SK-N-SH (cell line): ENCODE data around the gene BSN. TPM values are rescaled to one million over a fixed set of nuclear protein-coding genes. Genes with fewer than 3 reads are reported as not detected.

Experiments used
- CTCF ChIA-PET: fragments of 300-600, 350-600 bp; formaldehyde crosslinking; extraction: SDS; loops from one replicate; lab custom pipeline; 2021; lab: Yijun Ruan, JAX
- POLR2A ChIA-PET: fragments of 350-600 bp; sonication (Branson Sonifier 250); formaldehyde crosslinking; extraction: SDS; loops from one replicate; lab custom pipeline; 2020; ENCODE audit warnings: antibody characterized with exemption, inconsistent platforms; lab: Yijun Ruan, JAX
- DNase-seq: peaks from one replicate; pipeline ENCODE4 v3.0.0; 2012
- H2AFZ ChIP-seq: fragments of 200-600 bp; sonication (generic); 2 replicates; pipeline ENCODE4 v1.8.1; 2016; ENCODE audit warnings: antibody characterized with exemption, mild to moderate bottlenecking, low read depth
- H3F3A ChIP-seq: fragments of 200-600 bp; sonication (generic); replicated peaks from 2 replicates; pipeline ENCODE3; 2016; ENCODE audit warnings: antibody characterized with exemption, mild to moderate bottlenecking; ENCODE audit not compliant: insufficient read depth
- H3K27ac ChIP-seq, 2 experiments: fragments of 200-500 bp in 1 of 2; fragments of 200-600 bp in 1 of 2; sonication (Bioruptor generic) in 1 of 2; sonication (generic), shearing (Covaris generic) in 1 of 2; 2 replicates each; pipeline versions ENCODE4 v1.5.1 to v1.6.1; 2014 to 2016; ENCODE audit warnings: low read depth in 2 of 2, inconsistent platforms in 1 of 2, low read length in 1 of 2, mild to moderate bottlenecking in 1 of 2, mixed read lengths in 1 of 2
- H3K27me3 ChIP-seq: fragments of 200-600 bp; sonication (generic), shearing (Covaris generic); 2 replicates; pipeline ENCODE4 v1.6.1; 2016; ENCODE audit warnings: mixed run types; ENCODE audit not compliant: insufficient read depth
- H3K36me3 ChIP-seq, 2 experiments: fragments of 200-500 bp in 1 of 2; fragments of 200-600 bp in 1 of 2; sonication (Bioruptor generic) in 1 of 2; sonication (generic) in 1 of 2; replicated peaks in 1 of 2; 2 replicates each; pipeline versions ENCODE3 to v1.5.1; 2014 to 2016; ENCODE audit warnings: low read length in 1 of 2, mild to moderate bottlenecking in 1 of 2; ENCODE audit not compliant: insufficient read depth in 2 of 2, control insufficient read depth in 1 of 2
- H3K4me1 ChIP-seq, 2 experiments: fragments of 200-500 bp in 1 of 2; fragments of 200-600 bp in 1 of 2; sonication (Bioruptor generic) in 1 of 2; sonication (generic), shearing (Covaris generic) in 1 of 2; 2 replicates each; pipeline versions ENCODE4 v1.5.1 to v1.6.1; 2014 to 2016; ENCODE audit warnings: low read depth in 1 of 2, low read length in 1 of 2, mixed run types in 1 of 2; ENCODE audit not compliant: insufficient read depth in 2 of 2, control insufficient read depth in 1 of 2
- H3K4me2 ChIP-seq: fragments of 200-600 bp; sonication (generic), shearing (Covaris generic); 2 replicates; pipeline ENCODE4 v1.6.1; 2017; ENCODE audit warnings: mixed run types
- H3K4me3 ChIP-seq, 2 experiments: fragments of 200-500 bp in 1 of 2; fragments of 200-600 bp in 1 of 2; sonication (Bioruptor generic) in 1 of 2; sonication (generic), shearing (Covaris generic) in 1 of 2; 2 replicates each; pipeline versions ENCODE4 v1.5.1 to v1.8.1; 2014 to 2016; ENCODE audit warnings: low read depth in 2 of 2, inconsistent platforms in 1 of 2, low read length in 1 of 2, mild to moderate bottlenecking in 1 of 2, mixed read lengths in 1 of 2, moderate library complexity in 1 of 2
- H3K79me2 ChIP-seq: fragments of 200-600 bp; sonication (generic); 2 replicates; pipeline ENCODE4 v1.8.1; 2017; ENCODE audit warnings: mild to moderate bottlenecking; ENCODE audit not compliant: insufficient read depth
- H3K9ac ChIP-seq: fragments of 200-600 bp; sonication (generic); 2 replicates; pipeline ENCODE4 v1.6.1; 2017; ENCODE audit warnings: mixed run types
- H3K9me2 ChIP-seq: fragments of 200-600 bp; sonication (generic); 2 replicates; pipeline ENCODE4 v1.6.1; 2017; ENCODE audit warnings: mixed run types
- H3K9me3 ChIP-seq: fragments of 200-600 bp; sonication (generic); 2 replicates; pipeline ENCODE4 v1.6.1; 2017; ENCODE audit warnings: mixed run types, mild to moderate bottlenecking, moderate library complexity
- H4K20me1 ChIP-seq: fragments of 200-600 bp; sonication (generic); 2 replicates; pipeline ENCODE4 v1.6.1; 2017; ENCODE audit warnings: mild to moderate bottlenecking, mixed run types; ENCODE audit not compliant: insufficient read depth
- ELF1 ChIP-seq: IDR thresholded peaks from 2 replicates; pipeline ENCODE4 v1.4.0; 2012
- EZH2phosphoT487 ChIP-seq: fragments of 200-600 bp; sonication (generic); IDR thresholded peaks from 2 replicates; pipeline ENCODE4 v1.6.1; 2017; ENCODE audit warnings: low read depth, mixed run types, mild to moderate bottlenecking, antibody characterized with exemption, moderate library complexity, borderline replicate concordance
- FOXJ3 ChIP-seq: sonication (generic); formaldehyde crosslinking; IDR thresholded peaks from 2 replicates; pipeline ENCODE4 v1.5.1; 2020; ENCODE audit warnings: mild to moderate bottlenecking, missing genetic modification reagents
- GABPA ChIP-seq: IDR thresholded peaks from 2 replicates; pipeline ENCODE4 v1.4.0; 2012; ENCODE audit warnings: low read depth, mild to moderate bottlenecking
- GATA2 ChIP-seq: sonication (generic); formaldehyde crosslinking; IDR thresholded peaks from 2 replicates; pipeline ENCODE4 v1.5.0; 2020; ENCODE audit warnings: mild to moderate bottlenecking, missing genetic modification reagents
- IRF3 ChIP-seq: fragments of 150-350 bp; IDR thresholded peaks from 2 replicates; pipeline ENCODE4 v1.6.1; 2016; ENCODE audit warnings: mild to moderate bottlenecking, low read depth, low read length
- MAX ChIP-seq: IDR thresholded peaks from 2 replicates; pipeline ENCODE4 v1.4.0; 2012; ENCODE audit warnings: low read depth
- MEF2A ChIP-seq: IDR thresholded peaks from 2 replicates; pipeline ENCODE4 v1.4.0; 2012; ENCODE audit warnings: low read depth, borderline replicate concordance
- MXI1 ChIP-seq: IDR thresholded peaks from 2 replicates; pipeline ENCODE4 v1.6.1; 2012; ENCODE audit warnings: mild to moderate bottlenecking, low read depth, low read length, improper control_type of control experiment
- NFIC ChIP-seq: IDR thresholded peaks from 2 replicates; pipeline ENCODE4 v1.4.0; 2012; ENCODE audit warnings: borderline replicate concordance
- NRF1 ChIP-seq: IDR thresholded peaks from 2 replicates; pipeline ENCODE4 v1.6.1; 2012; ENCODE audit warnings: low read depth, mild to moderate bottlenecking, low read length
- PBX3 ChIP-seq: IDR thresholded peaks from 2 replicates; pipeline ENCODE4; 2012
- POLR2AphosphoS5 ChIP-seq: IDR thresholded peaks from 2 replicates; pipeline ENCODE4 v1.6.1; 2012; ENCODE audit warnings: low read depth, low read length
- RAD21 ChIP-seq: IDR thresholded peaks from 2 replicates; pipeline ENCODE4 v1.6.1; 2012; ENCODE audit warnings: mild to moderate bottlenecking, low read length
- RXRA ChIP-seq: IDR thresholded peaks from 2 replicates; pipeline ENCODE4 v1.4.0; 2012; ENCODE audit warnings: low read depth, mild to moderate bottlenecking, borderline replicate concordance
- SIN3A ChIP-seq: IDR thresholded peaks from 2 replicates; pipeline ENCODE4 v1.6.1; 2012; ENCODE audit warnings: low read depth, mild to moderate bottlenecking, low read length, moderate library complexity, borderline replicate concordance
- USF2 ChIP-seq: fragments of 150-350 bp; IDR thresholded peaks from 2 replicates; pipeline ENCODE4 v1.6.1; 2017; ENCODE audit warnings: antibody characterized with exemption, low read length, low read depth, borderline replicate concordance
- WGBS: methylation state at CpG from one replicate; pipeline ENCODE4 v1.1.6; 2017; ENCODE audit warnings: low lambda C conversion rate; 5-methylcytosine and 5-hydroxymethylcytosine counted together
- polyA plus RNA-seq, 3 experiments: library from polyadenylated mRNA; depleted of rRNA; stranded (reverse); fragments of >200 nt; gene quantifications; 2 replicates each; pipeline ENCODE4 v1.2.3, GENCODE V29; 2012
- TF ChIP-seq, protein P1 (sequence below): IDR thresholded peaks from 2 replicates; pipeline ENCODE4 v1.6.1; 2012; ENCODE audit warnings: mild to moderate bottlenecking, low read depth, low read length, moderate library complexity
- TF ChIP-seq, protein P2 (sequence below): fragments of 200-600 bp; sonication (generic); IDR thresholded peaks from 2 replicates; pipeline ENCODE4 v1.6.1; 2017; ENCODE audit warnings: antibody characterized with exemption, mild to moderate bottlenecking, moderate library complexity
- TF ChIP-seq, protein P3 (sequence below): IDR thresholded peaks from 2 replicates; pipeline ENCODE4 v1.4.0; 2012; ENCODE audit warnings: low read depth, borderline replicate concordance

BSN gene
- polyA plus RNA-seq, 1 of the 3 experiments (the other 2 are of a cell fraction): 0.07 TPM

DNA sequence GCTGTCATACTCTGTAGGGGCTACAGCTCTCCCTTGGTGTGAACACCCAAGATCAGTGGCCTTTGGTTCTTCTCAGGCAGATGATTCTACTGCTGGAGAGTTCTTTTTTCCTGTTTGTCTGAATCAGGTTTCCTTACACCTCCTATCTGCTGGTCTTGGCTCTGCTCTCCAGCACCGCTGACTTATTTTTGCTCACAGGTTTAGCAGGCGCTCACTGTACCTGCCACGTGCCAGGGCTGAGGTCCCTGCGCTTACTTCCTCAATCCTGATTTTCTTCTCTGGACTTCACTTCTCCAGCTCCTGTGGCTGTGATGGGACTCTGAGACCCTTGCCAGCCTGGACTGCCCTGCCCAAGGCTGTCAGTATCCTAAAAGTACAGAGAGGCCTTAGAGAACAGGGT is 9.5 kb downstream of the BSN start:
- Histone ChIP-seq H3K9me3 (no peaks in the 10 kb centered on the region), H3F3A (no peaks in the 10 kb centered on the region), H3K4me2 (no peak overlapping the region), H3K4me1 (no peaks in the 10 kb centered on the region; a peak in 1 of 4 replicates), H3K36me3 (no peaks in the 10 kb centered on the region), H3K27me3 (no peaks in the 10 kb centered on the region), H3K27ac (no peak overlapping the region), H4K20me1 (no peaks in the 10 kb centered on the region), H3K9ac (no peak overlapping the region), H3K9me2 (no peaks in the 10 kb centered on the region), H3K4me3 (no peak overlapping the region), H2AFZ (no peak overlapping the region), H3K79me2 (no peaks in the 10 kb centered on the region)
- DNase-seq: no peak
- POLR2A ChIA-PET: no interaction called here
- TF ChIP-seq SIN3A: no peak
- TF ChIP-seq RXRA: no peak
- TF ChIP-seq, protein P1, sequence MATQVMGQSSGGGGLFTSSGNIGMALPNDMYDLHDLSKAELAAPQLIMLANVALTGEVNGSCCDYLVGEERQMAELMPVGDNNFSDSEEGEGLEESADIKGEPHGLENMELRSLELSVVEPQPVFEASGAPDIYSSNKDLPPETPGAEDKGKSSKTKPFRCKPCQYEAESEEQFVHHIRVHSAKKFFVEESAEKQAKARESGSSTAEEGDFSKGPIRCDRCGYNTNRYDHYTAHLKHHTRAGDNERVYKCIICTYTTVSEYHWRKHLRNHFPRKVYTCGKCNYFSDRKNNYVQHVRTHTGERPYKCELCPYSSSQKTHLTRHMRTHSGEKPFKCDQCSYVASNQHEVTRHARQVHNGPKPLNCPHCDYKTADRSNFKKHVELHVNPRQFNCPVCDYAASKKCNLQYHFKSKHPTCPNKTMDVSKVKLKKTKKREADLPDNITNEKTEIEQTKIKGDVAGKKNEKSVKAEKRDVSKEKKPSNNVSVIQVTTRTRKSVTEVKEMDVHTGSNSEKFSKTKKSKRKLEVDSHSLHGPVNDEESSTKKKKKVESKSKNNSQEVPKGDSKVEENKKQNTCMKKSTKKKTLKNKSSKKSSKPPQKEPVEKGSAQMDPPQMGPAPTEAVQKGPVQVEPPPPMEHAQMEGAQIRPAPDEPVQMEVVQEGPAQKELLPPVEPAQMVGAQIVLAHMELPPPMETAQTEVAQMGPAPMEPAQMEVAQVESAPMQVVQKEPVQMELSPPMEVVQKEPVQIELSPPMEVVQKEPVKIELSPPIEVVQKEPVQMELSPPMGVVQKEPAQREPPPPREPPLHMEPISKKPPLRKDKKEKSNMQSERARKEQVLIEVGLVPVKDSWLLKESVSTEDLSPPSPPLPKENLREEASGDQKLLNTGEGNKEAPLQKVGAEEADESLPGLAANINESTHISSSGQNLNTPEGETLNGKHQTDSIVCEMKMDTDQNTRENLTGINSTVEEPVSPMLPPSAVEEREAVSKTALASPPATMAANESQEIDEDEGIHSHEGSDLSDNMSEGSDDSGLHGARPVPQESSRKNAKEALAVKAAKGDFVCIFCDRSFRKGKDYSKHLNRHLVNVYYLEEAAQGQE: no peak
- TF ChIP-seq RAD21: no peak
- no peak for TF ChIP-seq IRF3
- TF ChIP-seq EZH2phosphoT487: no peak
- no peak for TF ChIP-seq ELF1
- no peak for TF ChIP-seq POLR2AphosphoS5
- TF ChIP-seq, protein P2, sequence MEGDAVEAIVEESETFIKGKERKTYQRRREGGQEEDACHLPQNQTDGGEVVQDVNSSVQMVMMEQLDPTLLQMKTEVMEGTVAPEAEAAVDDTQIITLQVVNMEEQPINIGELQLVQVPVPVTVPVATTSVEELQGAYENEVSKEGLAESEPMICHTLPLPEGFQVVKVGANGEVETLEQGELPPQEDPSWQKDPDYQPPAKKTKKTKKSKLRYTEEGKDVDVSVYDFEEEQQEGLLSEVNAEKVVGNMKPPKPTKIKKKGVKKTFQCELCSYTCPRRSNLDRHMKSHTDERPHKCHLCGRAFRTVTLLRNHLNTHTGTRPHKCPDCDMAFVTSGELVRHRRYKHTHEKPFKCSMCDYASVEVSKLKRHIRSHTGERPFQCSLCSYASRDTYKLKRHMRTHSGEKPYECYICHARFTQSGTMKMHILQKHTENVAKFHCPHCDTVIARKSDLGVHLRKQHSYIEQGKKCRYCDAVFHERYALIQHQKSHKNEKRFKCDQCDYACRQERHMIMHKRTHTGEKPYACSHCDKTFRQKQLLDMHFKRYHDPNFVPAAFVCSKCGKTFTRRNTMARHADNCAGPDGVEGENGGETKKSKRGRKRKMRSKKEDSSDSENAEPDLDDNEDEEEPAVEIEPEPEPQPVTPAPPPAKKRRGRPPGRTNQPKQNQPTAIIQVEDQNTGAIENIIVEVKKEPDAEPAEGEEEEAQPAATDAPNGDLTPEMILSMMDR: no peak
- no peak for TF ChIP-seq PBX3
- TF ChIP-seq USF2: no peak
- no peak for TF ChIP-seq MAX
- no peak for TF ChIP-seq GATA2 (CRISPR knock-in tag)
- TF ChIP-seq MEF2A: no peak
- no peak for TF ChIP-seq MXI1
- no peak for TF ChIP-seq FOXJ3 (CRISPR knock-in tag)
- no peak for TF ChIP-seq GABPA
- TF ChIP-seq, protein P3, sequence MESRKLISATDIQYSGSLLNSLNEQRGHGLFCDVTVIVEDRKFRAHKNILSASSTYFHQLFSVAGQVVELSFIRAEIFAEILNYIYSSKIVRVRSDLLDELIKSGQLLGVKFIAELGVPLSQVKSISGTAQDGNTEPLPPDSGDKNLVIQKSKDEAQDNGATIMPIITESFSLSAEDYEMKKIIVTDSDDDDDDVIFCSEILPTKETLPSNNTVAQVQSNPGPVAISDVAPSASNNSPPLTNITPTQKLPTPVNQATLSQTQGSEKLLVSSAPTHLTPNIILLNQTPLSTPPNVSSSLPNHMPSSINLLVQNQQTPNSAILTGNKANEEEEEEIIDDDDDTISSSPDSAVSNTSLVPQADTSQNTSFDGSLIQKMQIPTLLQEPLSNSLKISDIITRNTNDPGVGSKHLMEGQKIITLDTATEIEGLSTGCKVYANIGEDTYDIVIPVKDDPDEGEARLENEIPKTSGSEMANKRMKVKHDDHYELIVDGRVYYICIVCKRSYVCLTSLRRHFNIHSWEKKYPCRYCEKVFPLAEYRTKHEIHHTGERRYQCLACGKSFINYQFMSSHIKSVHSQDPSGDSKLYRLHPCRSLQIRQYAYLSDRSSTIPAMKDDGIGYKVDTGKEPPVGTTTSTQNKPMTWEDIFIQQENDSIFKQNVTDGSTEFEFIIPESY: no peak
- TF ChIP-seq NFIC: no peak
- TF ChIP-seq NRF1: no peak
- CTCF ChIA-PET: interaction anchor here (1.4 to 2.7 kb wide), 2 partner anchors 24 to 29 kb away, joined by 4 to 10 read pairs; no protein-coding TSS in a partner anchor
- WGBS: 82% methylated on average over 4 of the region's 4 CpGs
